Stimulated activated CD4-positive, alpha-beta T cell treated with anti-CD3 and anti-CD28 coated beads, Interleukin-12 subunit alpha, Interleukin-12 subunit beta, amount 100 ng/mL, for 4 hours (primary cell): ENCODE measurements around the gene TUFT1.
"Not testable (repeated sequence)": the region's sequence is repeated elsewhere in the genome, so short reads cannot be mapped to it uniquely, and the experiment has no call there.

Experiments
- DNase-seq: peaks from one replicate; pipeline ENCODE4 v3.0.0-alpha.2; 2020

TUFT1 gene

DNA sequence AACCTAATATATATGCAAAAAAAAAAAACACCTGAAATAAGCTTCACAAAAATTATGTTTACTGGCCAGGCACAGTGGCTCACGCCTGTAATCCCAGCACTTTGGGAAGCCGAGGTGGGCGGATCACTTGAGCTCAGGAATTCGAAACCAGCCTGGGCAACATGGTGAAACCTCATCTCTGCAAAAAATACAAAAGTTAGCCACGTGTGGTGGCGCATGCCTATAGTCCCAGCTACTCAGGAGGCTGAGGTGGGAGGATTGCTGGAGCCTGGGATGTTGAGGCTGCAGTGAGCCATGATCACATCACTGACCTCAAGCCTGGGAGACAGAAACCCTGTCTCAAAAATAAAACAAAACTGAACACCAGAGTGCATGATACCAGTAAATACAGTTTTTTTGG, 78.9 kb downstream of the TUFT1 start:
- DNase-seq = not testable (repeated sequence)

DNA sequence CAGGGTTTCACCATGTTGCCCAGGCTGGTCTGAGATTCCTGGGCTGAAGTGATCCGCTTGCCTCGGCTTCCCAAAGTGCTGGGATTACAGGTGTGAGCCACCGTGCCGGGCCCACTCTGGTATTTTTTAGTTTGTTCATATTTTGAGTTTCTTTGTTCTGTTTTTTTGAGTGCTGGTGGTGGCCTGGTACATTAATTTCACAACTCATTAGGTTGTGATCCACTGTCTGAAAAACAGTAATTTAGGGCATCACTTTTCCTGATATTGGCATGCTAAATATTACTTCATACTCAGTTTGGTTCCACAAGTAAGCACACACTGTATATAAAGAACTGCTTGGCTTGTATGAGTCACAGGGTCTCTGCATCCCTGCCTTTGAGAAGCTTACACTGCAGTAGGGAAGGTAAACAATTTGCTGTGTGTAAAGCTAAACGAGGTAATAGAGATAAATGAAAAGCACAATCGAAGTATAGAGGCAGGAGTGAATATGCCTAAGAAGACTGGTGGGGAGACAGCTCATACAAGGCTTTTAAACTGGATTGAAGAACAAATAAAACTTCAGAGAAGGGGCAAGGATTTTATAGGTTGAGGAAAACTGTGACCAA, 79.5 kb downstream of the TUFT1 start:
- no peak for DNase-seq

DNA sequence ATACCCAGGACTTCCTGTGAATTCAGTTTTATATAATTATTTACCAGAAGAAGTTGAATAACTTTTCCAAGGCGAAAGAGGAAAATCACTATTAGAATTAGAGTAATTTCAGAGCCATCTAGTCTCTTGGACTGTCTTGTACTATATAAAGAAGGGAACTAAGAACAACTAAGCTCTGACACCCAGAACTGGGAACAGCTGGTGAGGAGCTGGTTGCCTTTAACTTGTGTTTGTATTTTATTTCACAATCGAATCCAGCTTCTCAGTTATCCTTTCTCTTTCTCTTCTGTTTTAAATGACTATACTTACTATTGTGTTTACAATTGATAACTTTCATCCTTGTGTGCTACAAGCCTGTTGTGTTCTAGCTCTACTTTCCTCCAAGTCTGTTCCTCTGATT, 80.2 kb downstream of the TUFT1 start:
- DNase-seq = no peak

DNA sequence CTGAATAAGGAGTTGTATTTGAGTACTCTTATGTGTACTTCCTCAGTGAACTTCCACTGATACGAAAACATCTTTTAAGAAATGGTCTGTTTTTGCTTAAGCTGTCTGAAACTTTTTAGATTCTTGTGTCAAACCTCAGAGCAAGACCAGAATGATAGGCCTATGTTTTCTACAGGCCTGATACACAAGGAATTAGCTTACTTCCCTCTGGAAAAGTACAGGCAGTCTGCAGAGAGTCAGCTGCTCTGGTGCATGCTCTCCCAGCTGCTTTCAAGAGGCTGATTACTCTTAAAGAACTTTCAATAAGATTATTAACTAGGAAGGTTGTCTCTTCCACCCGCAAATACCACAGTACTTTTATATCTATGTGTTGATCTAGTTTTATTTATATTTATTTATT, 81.2 kb downstream of the TUFT1 start:
- DNase-seq = no peak

DNA sequence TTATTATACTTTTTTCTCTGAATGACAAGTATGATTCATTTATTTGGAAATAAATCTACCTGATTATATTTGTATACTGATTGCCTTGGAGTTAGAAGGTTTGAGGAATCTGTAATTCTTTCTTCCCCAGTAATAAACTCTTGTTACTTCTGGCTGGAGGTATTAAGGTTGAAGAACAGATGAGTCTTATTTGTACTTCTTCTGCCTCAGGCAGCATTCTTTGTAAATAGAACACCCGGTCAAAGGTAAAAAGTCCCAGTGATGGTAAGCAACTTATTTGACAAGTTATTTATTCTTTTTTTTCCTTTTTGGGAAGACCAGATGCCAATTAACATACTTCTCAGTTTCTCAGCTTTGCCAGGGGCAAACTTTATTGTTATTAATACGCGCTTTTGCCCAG, 84.7 kb downstream of the TUFT1 start:
- no peak for DNase-seq

DNA sequence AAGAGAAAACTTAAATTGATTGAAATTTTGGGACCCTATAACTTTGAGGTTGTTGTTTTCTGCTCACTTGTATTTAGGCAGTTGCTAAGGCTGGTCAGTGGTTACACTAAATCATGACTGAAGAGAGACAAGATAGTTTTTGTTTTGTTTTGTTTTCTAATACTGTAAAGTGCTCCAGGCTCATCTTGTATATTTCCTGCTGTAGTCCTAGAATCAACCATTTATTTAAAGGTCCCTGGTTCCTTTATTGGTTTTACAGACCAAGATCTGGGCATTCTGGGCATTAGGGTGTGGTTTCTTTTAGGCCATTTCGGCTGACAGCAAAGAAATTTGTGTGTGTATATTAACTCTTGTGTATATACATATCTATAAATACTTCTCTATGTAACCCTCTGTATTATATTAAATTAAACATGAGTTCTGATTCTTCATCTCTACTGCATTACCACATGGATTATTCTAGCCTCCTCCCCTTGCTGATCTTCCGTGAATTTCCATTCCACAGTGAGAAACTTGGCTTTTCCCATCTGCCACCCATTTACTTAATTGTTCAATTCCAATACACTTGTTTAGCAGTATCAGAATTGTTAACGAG, 86.7 kb downstream of the TUFT1 start:
- DNase-seq = no peak

DNA sequence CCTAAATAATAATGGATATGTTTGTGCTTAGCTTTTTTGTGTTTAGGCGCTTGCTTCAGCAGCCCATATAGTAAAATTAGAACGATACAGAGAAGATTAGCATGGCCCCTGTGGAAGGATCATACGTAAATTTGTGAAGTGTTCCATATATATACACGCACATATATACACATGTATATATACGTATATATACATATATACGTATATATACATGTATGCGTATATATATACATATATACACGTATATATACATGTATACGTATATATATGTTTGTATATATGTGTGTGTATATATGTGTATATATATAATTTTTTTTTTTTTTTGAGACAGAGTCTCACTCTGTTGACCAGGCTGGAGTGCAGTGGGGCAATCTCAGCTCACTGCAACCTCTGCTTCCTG, 89.2 kb downstream of the TUFT1 start:
- no peak for DNase-seq
